MM.1S (cell line): ENCODE measurements around the gene PRADC1.

Experiments
- DNase-seq: peaks from one replicate; pipeline ENCODE4 v3.0.0-alpha.2; 2015
- H2AFZ ChIP-seq: fragments of 300-600 bp; sonication (generic); 2 replicates; pipeline ENCODE4 v1.6.0; 2016; ENCODE audit warnings: antibody characterized with exemption, low read length
- H3F3A ChIP-seq: fragments of 300-600 bp; sonication (generic); 2 replicates; pipeline ENCODE4 v1.6.1; 2016; ENCODE audit warnings: mild to moderate bottlenecking, antibody characterized with exemption, low read length, moderate library complexity, mixed read lengths; ENCODE audit not compliant: insufficient read depth
- H3K27ac ChIP-seq: fragments of 300-600 bp; sonication (generic); 2 replicates; pipeline ENCODE4 v1.5.1; 2016; ENCODE audit warnings: mild to moderate bottlenecking, low read length
- H3K27me3 ChIP-seq: fragments of 300-600 bp; sonication (generic); replicated peaks from 2 replicates; pipeline ENCODE4 v1.6.0; 2016; ENCODE audit warnings: low read length; ENCODE audit not compliant: insufficient read depth
- H3K36me3 ChIP-seq: fragments of 300-600 bp; sonication (generic); replicated peaks from 2 replicates; pipeline ENCODE4 v1.6.1; 2016; ENCODE audit warnings: mild to moderate bottlenecking, low read length, mixed read lengths; ENCODE audit not compliant: insufficient read depth
- H3K4me1 ChIP-seq: fragments of 300-600 bp; sonication (generic); 2 replicates; pipeline ENCODE4 v1.6.1; 2016; ENCODE audit warnings: low read length, mixed read lengths
- H3K4me2 ChIP-seq: fragments of 300-600 bp; sonication (generic); 2 replicates; pipeline ENCODE4 v1.6.0; 2016; ENCODE audit warnings: low read depth, low read length
- H3K4me3 ChIP-seq: fragments of 300-600 bp; sonication (generic); 2 replicates; pipeline ENCODE4 v1.5.1; 2016; ENCODE audit warnings: low read length, mixed read lengths
- H3K79me2 ChIP-seq: fragments of 300-600 bp; sonication (generic); 2 replicates; pipeline ENCODE4 v1.6.1; 2016; ENCODE audit warnings: mixed run types, low read length, mixed read lengths
- H3K9ac ChIP-seq: fragments of 300-600 bp; sonication (generic); 2 replicates; pipeline ENCODE4 v1.6.1; 2016; ENCODE audit warnings: low read length, mixed read lengths
- H3K9me2 ChIP-seq: fragments of 300-600 bp; sonication (generic); replicated peaks from 2 replicates; pipeline ENCODE4 v1.6.1; 2016; ENCODE audit warnings: mild to moderate bottlenecking, low read length, mixed read lengths; ENCODE audit not compliant: insufficient read depth
- H3K9me3 ChIP-seq: fragments of 300-600 bp; sonication (generic); replicated peaks from 2 replicates; pipeline ENCODE4 v1.6.1; 2016; ENCODE audit warnings: mild to moderate bottlenecking, low read length, mixed read lengths; ENCODE audit not compliant: insufficient read depth
- H4K20me1 ChIP-seq: fragments of 300-600 bp; sonication (generic); 2 replicates; pipeline ENCODE4 v1.6.1; 2016; ENCODE audit warnings: mild to moderate bottlenecking, low read length, moderate library complexity, mixed read lengths; ENCODE audit not compliant: insufficient read depth
- CTCF ChIP-seq: fragments of 300-600 bp; sonication (generic); IDR thresholded peaks from 2 replicates; pipeline ENCODE4 v1.5.1; 2016; ENCODE audit warnings: antibody characterized with exemption, low read length, mixed read lengths
- EZH2 ChIP-seq: fragments of 300-600 bp; sonication (generic); optimal IDR thresholded peaks from 2 replicates; pipeline ENCODE3; 2017; ENCODE audit warnings: low read depth, mild to moderate bottlenecking, antibody characterized with exemption, low read length, mixed read lengths
- EZH2phosphoT487 ChIP-seq: fragments of 300-600 bp; sonication (generic); IDR thresholded peaks from 2 replicates; pipeline ENCODE4 v1.6.1; 2018; ENCODE audit warnings: antibody characterized with exemption, low read length

The PRADC1 gene

DNA sequence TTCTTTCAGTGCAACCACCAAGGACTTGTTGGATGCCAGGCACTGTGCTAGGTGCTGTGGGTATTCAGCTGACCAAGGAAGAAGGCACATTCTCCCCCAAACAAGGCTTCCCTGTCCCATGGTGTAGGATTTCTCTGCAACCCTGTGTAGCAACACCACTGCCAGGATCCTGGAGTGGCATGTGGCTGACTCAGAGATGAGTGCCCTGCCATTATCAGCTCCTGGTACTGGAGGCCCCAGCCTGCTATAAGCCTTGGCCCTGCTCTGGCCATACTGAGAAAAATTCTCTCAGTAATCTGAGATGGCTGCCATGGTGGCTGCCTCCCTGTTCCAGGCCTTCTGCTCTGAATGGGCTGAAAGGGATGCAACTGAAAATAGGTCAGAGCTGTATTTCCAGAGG is 14.7 kb downstream of the PRADC1 start:
- H3K79me2 ChIP-seq: peaks cover 40% of the 10 kb centered on the region
- no peaks in the 10 kb centered on the region for H3K9me3 ChIP-seq
- peaks cover 7% of the 10 kb centered on the region; the same call in 1 of the 2 replicates for H3K4me1 ChIP-seq
- H3K27ac ChIP-seq: no peak overlapping the region
- H3K9me2 ChIP-seq: no peaks in the 10 kb centered on the region
- H3K4me2 ChIP-seq: no peak overlapping the region
- H3K4me3 ChIP-seq: no peak overlapping the region
- H4K20me1 ChIP-seq: no peaks in the 10 kb centered on the region
- no peak overlapping the region for H2AFZ ChIP-seq
- no peak overlapping the region for H3K9ac ChIP-seq
- no peaks in the 10 kb centered on the region for H3K27me3 ChIP-seq
- 0 out of 2 replicates have a peak, but pooled peaks cover 2% of the 10 kb centered on the region for H3F3A ChIP-seq
- TF ChIP-seq EZH2: no peak
- no peak for TF ChIP-seq EZH2phosphoT487
- no peak for TF ChIP-seq CTCF
- no peak for DNase-seq
- H3K36me3 ChIP-seq: no peaks in the 10 kb centered on the region; the same call in 1 of the 2 replicates

DNA sequence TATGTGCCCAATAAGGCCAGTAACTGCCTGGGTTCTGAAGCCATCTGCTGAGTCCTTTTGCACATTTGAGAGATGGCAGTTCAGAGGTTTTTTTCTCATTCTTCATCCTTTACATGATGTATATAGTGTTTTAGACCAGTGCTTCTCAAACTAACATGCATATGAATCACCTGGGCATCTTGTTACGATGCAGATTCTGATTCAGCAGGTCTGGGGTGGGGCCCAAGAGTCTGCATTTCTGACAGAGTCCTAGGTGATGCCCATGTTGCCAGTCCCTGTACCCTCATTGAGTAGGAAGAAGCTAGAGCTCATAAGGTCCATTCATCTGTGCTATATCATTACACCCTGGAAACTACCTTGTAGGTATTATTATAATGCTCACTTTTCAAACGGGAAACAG is 15.2 kb downstream of the PRADC1 start:
- Histone ChIP-seq H3K79me2 (peaks cover 40% of the 10 kb centered on the region), H3K9me3 (no peaks in the 10 kb centered on the region), H2AFZ (no peak overlapping the region), H3K9me2 (no peaks in the 10 kb centered on the region), H3K27me3 (no peaks in the 10 kb centered on the region), H3K9ac (no peak overlapping the region), H3K27ac (no peak overlapping the region), H3F3A (0 out of 2 replicates have a peak, but pooled peaks cover 4% of the 10 kb centered on the region), H3K4me2 (no peak overlapping the region), H3K36me3 (no peaks in the 10 kb centered on the region; the same call in 1 of the 2 replicates), H3K4me1 (peaks cover 7% of the 10 kb centered on the region; the same call in 1 of the 2 replicates), H4K20me1 (no peaks in the 10 kb centered on the region), H3K4me3 (no peak overlapping the region)
- no peak for DNase-seq
- TF ChIP-seq CTCF (no peak), EZH2phosphoT487 (no peak), EZH2 (no peak)

DNA sequence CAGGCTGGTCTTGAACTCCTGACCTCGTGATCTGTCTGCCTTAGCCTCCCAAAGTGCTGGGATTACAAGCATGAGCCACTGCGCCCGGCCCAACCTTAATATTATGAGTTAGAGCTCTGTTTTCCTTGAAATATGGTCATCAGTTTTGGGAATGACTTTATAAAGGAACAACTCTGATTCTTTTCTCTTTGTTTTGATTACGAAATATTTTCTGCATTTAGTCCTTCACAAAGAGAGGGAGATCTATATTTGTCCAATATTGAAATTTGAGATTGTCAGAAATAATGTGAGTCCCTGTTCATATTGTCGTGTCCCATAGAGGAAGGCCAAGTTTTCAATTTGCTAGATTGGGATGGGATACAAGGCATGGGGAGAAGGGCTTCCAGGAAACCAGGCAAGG is 15.9 kb downstream of the PRADC1 start:
- Histone ChIP-seq H2AFZ (no peak overlapping the region), H3K4me1 (peaks cover 7% of the 10 kb centered on the region; the same call in 1 of the 2 replicates), H3K27me3 (no peaks in the 10 kb centered on the region), H3K9me2 (no peaks in the 10 kb centered on the region), H3K27ac (no peak overlapping the region), H3K36me3 (no peaks in the 10 kb centered on the region; the same call in 1 of the 2 replicates), H3K4me3 (no peak overlapping the region), H3K4me2 (no peak overlapping the region), H3K9me3 (no peaks in the 10 kb centered on the region), H4K20me1 (no peaks in the 10 kb centered on the region), H3F3A (0 out of 2 replicates have a peak, but pooled peaks cover 4% of the 10 kb centered on the region), H3K79me2 (peaks cover 40% of the 10 kb centered on the region), H3K9ac (no peak overlapping the region)
- no peak for DNase-seq
- TF ChIP-seq EZH2phosphoT487 (no peak), EZH2 (no peak), CTCF (no peak)
